ENCODE results near the gene APOOL.

APOOL gene

GRCh38 chrX:85084770-85085393, 81.2 kb downstream of the APOOL start:
- DNase-seq = peak; percentile 30

DNA sequence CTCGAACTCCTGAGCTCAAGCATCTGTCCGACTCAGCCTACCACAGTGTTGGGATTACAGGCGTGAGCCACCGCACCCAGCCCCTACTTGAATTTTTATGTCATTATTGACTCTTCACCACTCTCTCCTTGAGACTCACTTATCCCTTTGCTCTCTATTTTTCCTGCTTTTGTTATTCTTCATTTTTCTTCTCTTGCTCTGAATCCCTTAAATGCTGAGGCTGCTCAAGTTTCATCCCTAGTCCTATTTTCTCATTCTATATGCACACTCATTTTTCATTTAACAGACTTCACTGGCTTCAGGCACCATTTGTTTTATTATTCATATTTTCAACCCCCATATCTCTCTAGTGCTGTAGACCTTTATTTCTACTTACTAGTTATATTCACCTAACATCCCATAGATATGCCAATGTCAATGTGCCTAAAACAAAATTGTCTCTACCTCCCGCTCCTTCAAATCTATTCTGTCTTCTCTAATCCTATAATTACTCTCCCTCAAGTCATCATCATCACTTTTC, 85.7 kb downstream of the APOOL start:
- DNase-seq = no peak

GRCh38 chrX:85107407-85107806, 103.7 kb downstream of the APOOL start:
- no peak for DNase-seq

- no peak for DNase-seq
Observed at GRCh38 chrX:85108165-85108564, 104.5 kb downstream of the APOOL start.

GRCh38 chrX:85109235-85109634, 105.6 kb downstream of the APOOL start:
- peak; percentile 25 for DNase-seq

DNA sequence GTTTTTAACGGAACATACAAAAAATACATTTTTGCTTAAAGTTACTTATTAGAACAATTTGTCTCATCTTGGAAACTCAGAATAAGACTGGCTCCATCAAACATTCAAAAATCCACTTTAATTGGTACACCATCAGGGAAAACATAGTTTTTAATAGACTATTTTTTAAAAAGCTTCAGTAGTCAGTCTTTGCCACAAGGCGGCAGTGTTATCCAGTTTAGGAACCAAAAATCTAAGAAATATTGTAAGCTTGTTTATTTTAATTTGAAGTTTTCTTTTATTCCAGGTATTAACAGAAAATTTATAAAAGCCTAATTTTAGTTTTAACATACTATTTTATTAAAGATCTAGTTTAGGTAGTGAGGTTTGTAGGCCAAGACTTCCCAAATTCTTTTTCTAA, 107.7 kb downstream of the APOOL start:
- peak; percentile 9 for DNase-seq

DNA sequence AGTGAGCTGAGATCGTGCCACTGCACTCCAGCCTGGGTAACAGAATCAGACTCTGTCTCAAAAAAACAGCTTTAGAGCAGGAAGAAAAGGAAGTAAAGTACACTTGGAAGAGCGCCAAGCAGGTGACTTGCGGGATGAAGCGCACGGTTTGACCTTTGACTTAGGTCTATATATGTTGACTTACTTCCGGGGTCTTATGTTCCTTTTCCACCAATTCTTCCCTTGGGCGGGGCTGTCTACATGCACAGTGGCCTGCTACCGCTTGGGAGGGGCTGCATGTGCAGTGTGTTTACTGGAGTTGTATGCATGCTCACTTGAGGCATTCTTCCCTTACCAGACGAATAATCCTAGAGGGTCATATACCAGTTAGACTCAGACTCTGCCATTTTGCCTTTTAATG, 108.6 kb downstream of the APOOL start:
- no peak for DNase-seq

- no peak for DNase-seq
Observed at GRCh38 chrX:85113746-85114145, 110.1 kb downstream of the APOOL start.

DNA sequence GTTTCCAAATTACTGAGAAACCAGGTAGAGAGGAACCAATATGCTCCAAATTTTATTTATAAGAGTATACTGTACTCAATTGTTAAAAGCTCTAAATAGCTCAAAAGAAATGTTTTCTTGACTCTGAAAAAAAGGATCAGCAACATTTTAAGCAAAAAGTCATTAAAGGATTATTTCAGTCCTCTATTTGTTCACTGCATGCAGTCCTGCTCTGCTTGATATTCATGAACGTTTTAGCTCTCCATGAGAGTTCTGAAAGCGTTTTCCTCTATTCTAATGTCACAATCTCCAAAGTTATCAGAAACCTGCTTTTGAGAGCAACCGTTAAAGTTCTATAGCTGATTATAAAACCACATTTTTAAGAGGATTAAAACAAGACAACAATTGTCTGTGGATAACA, 110.5 kb downstream of the APOOL start:
- DNase-seq = no peak

DNA sequence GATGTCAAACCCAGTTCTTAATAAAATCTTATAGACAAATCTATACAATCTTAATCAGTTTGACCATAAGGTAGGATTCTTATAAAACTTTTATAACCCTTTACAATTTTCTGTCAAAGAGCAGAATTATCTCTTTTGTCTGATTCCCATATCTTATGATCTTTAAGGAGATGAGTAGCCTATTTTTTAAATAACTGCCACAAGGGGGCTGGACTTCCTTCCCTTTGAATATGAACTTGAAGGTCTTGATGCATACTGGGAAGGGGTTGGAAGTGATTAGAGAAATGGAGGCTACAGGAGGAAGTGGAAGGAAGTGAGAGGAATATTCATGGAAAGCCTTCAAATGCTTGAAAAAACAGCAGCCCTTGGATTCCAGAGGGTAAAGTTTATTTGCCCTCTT, 111.1 kb downstream of the APOOL start:
- no peak for DNase-seq

GRCh38 chrX:85115252-85115651, 111.6 kb downstream of the APOOL start:
- DNase-seq = no peak

GRCh38 chrX:85136409-85136808, 132.7 kb downstream of the APOOL start:
- no peak for DNase-seq

- DNase-seq = no peak
Observed at GRCh38 chrX:85139422-85139821, 135.7 kb downstream of the APOOL start.

GRCh38 chrX:85140964-85141363, 137.3 kb downstream of the APOOL start:
- no peak for DNase-seq

Measured in hematopoietic multipotent progenitor cell treated with erythropoietin and hydrocortisone succinate and interleukin-3 and kit ligand, for 8 days (in vitro differentiated cells).